Liver (tissue), 9 donors: ENCODE data around the gene MINK1. TPM values are rescaled to one million over a fixed set of nuclear protein-coding genes. Genes with fewer than 3 reads are reported as not detected.

Experiments used
- DNase-seq: peaks from one replicate; pipeline ENCODE4 v3.0.0-alpha.2; 2017; ENCODE audit warnings: low spot score
- H3K27ac ChIP-seq, 2 donors: one replicate each; pipeline ENCODE4 v1.7.0; 2013; ENCODE audit warnings: inconsistent platforms in 2 of 2, low read length in 2 of 2, control low read depth in 1 of 2, low read depth in 1 of 2, mild to moderate bottlenecking in 1 of 2
- H3K27me3 ChIP-seq, 4 donors: one replicate each; pipeline versions ENCODE4 v1.6.1 to v1.7.0; 2013; ENCODE audit warnings: low read length in 3 of 4, inconsistent platforms in 1 of 4, mild to moderate bottlenecking in 1 of 4, moderate library complexity in 1 of 4; ENCODE audit not compliant: control insufficient read depth in 4 of 4, insufficient read depth in 4 of 4
- H3K36me3 ChIP-seq, 4 donors: one replicate each; pipeline versions ENCODE4 v1.6.1 to v1.7.0; 2013; ENCODE audit warnings: low read length in 3 of 4, mild to moderate bottlenecking in 3 of 4, low read depth in 1 of 4, moderate library complexity in 1 of 4; ENCODE audit not compliant: control insufficient read depth in 4 of 4, insufficient read depth in 3 of 4
- H3K4me1 ChIP-seq, 4 donors: one replicate each; pipeline versions ENCODE4 v1.6.1 to v1.7.0; 2013; ENCODE audit warnings: low read length in 3 of 4, mild to moderate bottlenecking in 3 of 4, moderate library complexity in 1 of 4; ENCODE audit not compliant: control insufficient read depth in 4 of 4, insufficient read depth in 4 of 4
- H3K4me3 ChIP-seq, 3 donors: one replicate each; pipeline versions ENCODE4 v1.6.1 to v1.7.0; 2013; ENCODE audit warnings: low read length in 3 of 3, control low read depth in 1 of 3, low read depth in 1 of 3, mild to moderate bottlenecking in 1 of 3
- H3K9ac ChIP-seq, 2 donors: one replicate each; pipeline ENCODE4 v1.7.0; 2013; ENCODE audit warnings: low read length in 2 of 2, mild to moderate bottlenecking in 2 of 2, moderate library complexity in 2 of 2, control low read depth in 1 of 2, low read depth in 1 of 2
- H3K9me3 ChIP-seq, 4 donors: one replicate each; pipeline versions ENCODE4 v1.6.1 to v1.7.0; 2013; ENCODE audit warnings: low read length in 3 of 4; ENCODE audit not compliant: control insufficient read depth in 4 of 4
- CTCF ChIP-seq: fragments of 150-350 bp; IDR thresholded peaks from 2 replicates; pipeline ENCODE4 v1.5.1; 2017; ENCODE audit warnings: improper control_type of control experiment, low read depth, low read length; ENCODE audit not compliant: missing input control
- FOXA1 ChIP-seq: IDR thresholded peaks from 2 replicates; pipeline ENCODE4 v1.6.1; 2016; ENCODE audit warnings: antibody characterized with exemption
- FOXA2 ChIP-seq: IDR thresholded peaks from 2 replicates; pipeline ENCODE4 v1.6.1; 2016; ENCODE audit warnings: antibody characterized with exemption
- GABPA ChIP-seq, 2 donors: IDR thresholded peaks in 1 of 2; conservative IDR thresholded peaks in 1 of 2; 2 replicates each; pipeline ENCODE4 v1.6.1; 2016; ENCODE audit warnings: antibody characterized with exemption in 2 of 2, mild to moderate bottlenecking in 1 of 2, moderate library complexity in 1 of 2
- HNF4G ChIP-seq: IDR thresholded peaks from 2 replicates; pipeline ENCODE4 v1.6.1; 2016; ENCODE audit warnings: antibody characterized with exemption
- JUND ChIP-seq, 2 donors: IDR thresholded peaks; 2 replicates each; pipeline ENCODE4 v1.6.1; 2016; ENCODE audit warnings: antibody characterized with exemption in 2 of 2
- NR2F2 ChIP-seq: IDR thresholded peaks from 2 replicates; pipeline ENCODE4 v1.6.1; 2016; ENCODE audit warnings: antibody characterized with exemption
- RAD21 ChIP-seq, 2 donors: IDR thresholded peaks; 2 replicates each; pipeline ENCODE4 v1.6.1; 2016; ENCODE audit warnings: antibody characterized with exemption in 2 of 2, mild to moderate bottlenecking in 2 of 2
- REST ChIP-seq: IDR thresholded peaks from 2 replicates; pipeline ENCODE4 v1.6.1; 2016; ENCODE audit warnings: antibody characterized with exemption, mild to moderate bottlenecking
- RXRA ChIP-seq, 2 donors: IDR thresholded peaks; 2 replicates each; pipeline ENCODE4 v1.6.1; 2017 to 2018; ENCODE audit warnings: antibody characterized with exemption in 2 of 2, mild to moderate bottlenecking in 1 of 2
- TAF1 ChIP-seq: conservative IDR thresholded peaks from 2 replicates; pipeline ENCODE4 v1.6.1; 2016; ENCODE audit warnings: antibody characterized with exemption, mild to moderate bottlenecking
- YY1 ChIP-seq: IDR thresholded peaks from 2 replicates; pipeline ENCODE4 v1.6.1; 2016; ENCODE audit warnings: antibody characterized with exemption, mild to moderate bottlenecking
- ZBTB33 ChIP-seq: IDR thresholded peaks from 2 replicates; pipeline ENCODE4 v1.6.1; 2016; ENCODE audit warnings: antibody characterized with exemption
- WGBS: extraction: QIAGEN DNeasy Blood & Tissue Kit; methylation state at CpG from one replicate; pipeline ENCODE4 v1.1.7; 2013; 5-methylcytosine and 5-hydroxymethylcytosine counted together
- polyA plus RNA-seq, 2 donors: library from polyadenylated mRNA; stranded (reverse) in 1 of 2; unstranded in 1 of 2; fragments of 200-250 nt in 1 of 2; fragments of >200 nt in 1 of 2; fragmentation: Nextera tagmentation in 1 of 2; extraction: Ambion mirVana in 1 of 2; gene quantifications; one replicate each; pipeline versions ENCODE4 v1.2.1 to v1.2.3, GENCODE V29; 2013 to 2015
- total RNA-seq, 2 donors: library from RNA; depleted of rRNA; stranded (reverse); fragments of >200 nt; gene quantifications; one replicate each; pipeline ENCODE4 v1.2.3, GENCODE V29; 2014
- donor health status: healthy.
- donor health status: healthy.
- donor health status: healthy.
- donor health status: healthy.
- donor health status: healthy.

Gene MINK1
- total and polyA plus RNA-seq, 4 donors, result 6.9 to 30.6 (median 21.1) TPM

GRCh38 chr17:4879601-4880000, 46.5 kb downstream of the MINK1 start:
- TF ChIP-seq GABPA (IDR thresholded peaks at IDR 0.05 in 1 of 2, conservative IDR thresholded peaks at IDR 0.05 in 1 of 2) (no peak), FOXA1 (no peak), FOXA2 (no peak), NR2F2 (no peak), JUND (IDR thresholded peaks at IDR 0.05) (no peak), TAF1 (no peak)
- Histone ChIP-seq H3K27me3 (no peaks in the 10 kb centered on the region), H3K27ac (no peak overlapping the region), H3K4me3 (no peak overlapping the region), H3K36me3 (peaks cover 0 to 22% (median 7%) of the 10 kb centered on the region in 4 donors), H3K9ac (no peak overlapping the region), H3K4me1 (no peaks in the 10 kb centered on the region), H3K9me3 (no peaks in the 10 kb centered on the region)
- DNase-seq, result no peak
- WGBS, result 83% methylated on average over 4 of the region's 4 CpGs

GRCh38 chr17:4880857-4881256, 47.7 kb downstream of the MINK1 start:
- WGBS, result 92% methylated on average over 15 of the region's 15 CpGs
- no peaks in the 10 kb centered on the region for H3K4me1 ChIP-seq
- no peaks in the 10 kb centered on the region for H3K9me3 ChIP-seq
- no peak overlapping the region for H3K9ac ChIP-seq
- peaks cover 0 to 35% (median 13%) of the 10 kb centered on the region in 4 donors for H3K36me3 ChIP-seq
- no peaks in the 10 kb centered on the region for H3K27me3 ChIP-seq
- no peak for DNase-seq
- no peak overlapping the region for H3K27ac ChIP-seq
- TF ChIP-seq HNF4G (no peak), GABPA (IDR thresholded peaks at IDR 0.05 in 1 of 2, conservative IDR thresholded peaks at IDR 0.05 in 1 of 2) (no peak), YY1 (no peak), RAD21 (IDR thresholded peaks at IDR 0.05) (no peak), FOXA1 (no peak), JUND (IDR thresholded peaks at IDR 0.05) (no peak), ZBTB33 (no peak), RXRA (IDR thresholded peaks at IDR 0.05) (no peak), REST (no peak), NR2F2 (no peak), CTCF (no peak)
- H3K4me3 ChIP-seq, result no peak overlapping the region
